Activated T-cell treated with anti-CD3 and anti-CD28 coated beads, Interleukin-2, amount 50 U/mL, for 24 hours (primary cell): ENCODE measurements around the gene MSH2.

ENCODE experiments used
- DNase-seq: peaks from one replicate; pipeline ENCODE4 v3.0.0-alpha.2; 2020
- H3K27ac Mint-ChIP-seq: 2 replicates; pipeline ENCODE4 v1.8.0; 2020; ENCODE audit warnings: mild to moderate bottlenecking, mixed read lengths
- H3K27me3 Mint-ChIP-seq: 2 replicates; pipeline ENCODE4 v1.8.0; 2020; ENCODE audit warnings: mixed read lengths
- H3K36me3 Mint-ChIP-seq: 2 replicates; pipeline ENCODE4 v1.8.0; 2020; ENCODE audit warnings: low read depth, mixed read lengths
- H3K4me1 Mint-ChIP-seq: 2 replicates; pipeline ENCODE4 v1.8.0; 2020; ENCODE audit warnings: low read depth, mixed read lengths
- H3K4me3 Mint-ChIP-seq: 2 replicates; pipeline ENCODE4 v1.8.0; 2020; ENCODE audit warnings: mild to moderate bottlenecking, moderate library complexity, mixed read lengths
- H3K9me3 Mint-ChIP-seq: 2 replicates; pipeline ENCODE4 v1.8.0; 2020; ENCODE audit warnings: mixed read lengths

Gene MSH2

DNA sequence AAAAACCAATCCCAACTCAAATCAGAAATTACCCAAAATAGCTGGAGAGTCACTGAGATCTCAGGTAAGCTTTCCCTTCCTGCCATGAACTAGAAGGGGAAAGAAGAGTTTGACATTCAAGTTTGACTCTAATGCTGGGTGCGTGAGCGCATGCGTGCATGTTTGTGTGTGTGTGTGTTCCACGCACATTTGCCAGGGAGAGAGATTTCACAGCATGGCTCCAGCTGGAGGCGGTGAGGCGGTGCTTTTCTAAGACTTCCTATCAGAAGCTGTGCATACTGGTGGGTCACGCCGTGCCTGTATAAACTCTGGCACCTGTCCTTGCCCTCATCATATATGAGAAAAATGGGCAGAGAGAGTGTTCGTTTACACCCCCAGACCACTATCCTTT is 116.2 kb downstream of the MSH2 start:
- H3K36me3 Mint-ChIP-seq = no peaks in the 10 kb centered on the region
- no peak overlapping the region for H3K4me3 Mint-ChIP-seq
- H3K9me3 Mint-ChIP-seq = no peaks in the 10 kb centered on the region
- H3K27me3 Mint-ChIP-seq = no peaks in the 10 kb centered on the region
- DNase-seq = no peak
- no peak overlapping the region for H3K27ac Mint-ChIP-seq
- H3K4me1 Mint-ChIP-seq = peaks cover 18% of the 10 kb centered on the region

DNA sequence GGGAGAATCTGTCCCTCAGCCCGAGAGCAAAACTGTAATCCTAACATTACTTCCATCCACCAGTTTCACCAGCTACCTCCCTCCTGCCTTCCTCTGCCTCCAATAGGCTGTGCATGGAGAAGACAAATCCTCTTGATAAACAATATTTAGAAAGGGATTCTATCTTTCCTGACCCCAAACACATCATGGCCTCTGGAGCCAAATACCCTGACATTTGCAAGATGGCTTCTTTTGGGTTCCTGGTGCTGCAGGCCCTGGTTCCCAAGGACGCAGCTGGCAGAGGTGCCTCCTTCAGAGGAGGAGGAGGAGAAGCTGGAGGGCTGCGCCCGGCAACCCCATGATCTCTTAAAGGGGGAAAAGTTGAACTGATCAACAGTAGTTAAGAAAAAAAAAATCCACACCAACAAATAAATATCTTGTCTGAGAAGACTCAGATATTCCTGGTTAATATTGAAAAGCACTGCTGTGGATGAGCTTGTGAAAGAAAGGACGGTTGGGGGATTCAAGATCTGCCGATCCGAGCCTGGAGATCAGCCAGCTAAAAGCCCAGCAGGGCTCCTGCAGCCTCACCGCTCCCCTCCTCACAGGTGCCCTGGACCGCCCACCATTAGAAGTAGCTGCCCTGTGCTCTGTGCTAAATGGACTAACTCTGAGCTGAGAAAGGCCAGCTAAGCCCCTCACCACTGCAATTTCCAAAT is 116.8 kb downstream of the MSH2 start:
- no peak for DNase-seq
- Mint-ChIP-seq H3K9me3 (no peaks in the 10 kb centered on the region), H3K36me3 (no peaks in the 10 kb centered on the region), H3K4me1 (peaks cover 18% of the 10 kb centered on the region), H3K4me3 (peak overlapping the region; percentile 80), H3K27me3 (no peaks in the 10 kb centered on the region), H3K27ac (no peak overlapping the region)

DNA sequence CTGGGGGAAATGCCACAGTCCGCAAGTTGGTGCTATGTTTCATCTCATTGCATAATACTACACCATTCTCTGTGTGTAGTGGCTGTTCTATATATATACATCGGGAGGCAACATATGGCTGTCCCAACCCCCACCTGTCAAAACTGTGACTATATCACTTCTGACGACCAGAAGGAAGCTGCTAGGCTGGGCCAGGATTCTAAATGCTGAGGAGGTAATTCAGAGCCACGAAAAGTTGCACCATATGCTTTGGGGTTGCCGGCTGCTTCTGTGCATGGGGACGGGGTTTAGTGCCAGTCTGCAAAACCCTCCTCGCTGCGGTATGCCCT is 117.3 kb downstream of the MSH2 start:
- Mint-ChIP-seq H3K27me3 (no peaks in the 10 kb centered on the region), H3K9me3 (no peaks in the 10 kb centered on the region), H3K4me3 (peak overlapping the region; percentile 80), H3K4me1 (peaks cover 18% of the 10 kb centered on the region), H3K36me3 (no peaks in the 10 kb centered on the region), H3K27ac (no peak overlapping the region)
- no peak for DNase-seq

DNA sequence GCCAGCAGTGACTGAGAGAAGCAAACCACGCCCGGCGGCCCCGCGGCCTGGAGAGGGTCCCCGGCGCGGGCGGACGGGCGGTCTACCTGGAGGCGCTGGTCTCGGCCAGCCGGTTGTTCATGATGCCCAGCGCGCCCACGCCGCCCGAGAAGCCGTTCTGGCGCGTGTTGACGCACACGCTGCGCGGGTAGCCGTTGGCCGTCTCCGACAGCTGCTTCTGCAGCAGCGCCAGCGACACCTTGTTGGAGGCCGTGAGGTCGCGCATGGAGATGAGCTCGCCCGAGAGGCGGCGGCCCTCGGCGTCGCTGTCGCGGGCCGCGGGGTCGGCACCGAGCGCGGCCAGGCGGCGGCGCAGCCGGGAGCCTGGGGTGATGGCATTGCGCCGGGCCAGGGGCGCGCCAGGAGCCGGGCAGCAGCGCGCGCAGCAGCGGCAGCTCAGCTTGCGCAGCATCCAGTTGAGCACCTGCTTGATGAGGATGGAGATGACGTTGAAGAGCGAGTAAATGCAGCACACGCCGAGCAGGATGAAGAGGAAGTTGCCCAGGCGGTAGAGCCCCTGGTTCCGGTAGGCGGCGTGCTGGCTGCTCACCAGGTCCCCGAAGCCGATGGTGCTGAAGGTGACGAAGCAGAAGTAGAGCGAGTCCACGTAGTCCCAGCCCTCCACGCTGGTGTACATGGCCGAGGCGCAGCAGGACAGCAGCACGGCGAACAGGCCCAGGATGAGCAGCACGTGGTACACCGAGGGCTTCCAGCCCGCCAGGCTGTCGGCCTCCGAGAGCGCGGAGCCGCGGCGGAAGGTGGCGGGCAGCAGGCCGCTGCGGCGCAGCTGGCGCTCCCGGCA is 118.1 kb downstream of the MSH2 start:
- H3K27ac Mint-ChIP-seq = peak overlapping the region; percentile 92
- H3K4me3 Mint-ChIP-seq = peak overlapping the region; percentile 80
- peaks cover 18% of the 10 kb centered on the region for H3K4me1 Mint-ChIP-seq
- H3K9me3 Mint-ChIP-seq = no peaks in the 10 kb centered on the region
- no peaks in the 10 kb centered on the region for H3K27me3 Mint-ChIP-seq
- DNase-seq = peak; percentile 84
- H3K36me3 Mint-ChIP-seq = no peaks in the 10 kb centered on the region

DNA sequence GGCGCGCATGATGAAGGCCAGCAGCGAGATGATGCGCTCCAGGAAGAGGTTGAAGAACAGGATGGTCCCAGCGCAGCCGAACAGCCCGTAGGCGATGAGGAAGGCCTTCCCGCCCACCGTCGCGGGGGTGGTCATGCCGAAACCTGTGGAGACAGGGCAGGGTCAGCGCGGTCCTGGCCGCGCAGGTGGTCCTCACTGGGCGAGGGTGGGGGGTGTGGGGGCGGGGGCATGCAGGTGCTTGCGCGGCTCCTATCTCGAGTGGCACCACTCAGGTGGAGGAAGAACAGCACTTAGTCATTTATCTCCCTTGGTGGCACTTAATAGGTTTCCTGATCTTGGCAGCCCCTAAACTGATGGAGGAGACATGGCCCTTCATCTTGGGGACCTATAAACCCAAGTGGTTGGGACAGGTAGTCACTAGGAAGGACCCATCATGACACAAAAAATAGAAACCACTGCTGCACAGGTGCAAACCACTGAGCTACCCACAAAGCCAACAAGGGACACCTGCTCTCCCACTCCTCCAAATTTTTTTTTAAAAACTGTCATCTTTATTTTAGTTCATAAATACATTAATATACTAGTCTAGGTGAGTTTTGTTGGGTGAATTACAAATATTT is 118.8 kb downstream of the MSH2 start:
- DNase-seq = no peak
- Mint-ChIP-seq H3K27me3 (no peaks in the 10 kb centered on the region), H3K36me3 (no peaks in the 10 kb centered on the region), H3K4me3 (peak overlapping the region; percentile 80), H3K4me1 (peaks cover 18% of the 10 kb centered on the region), H3K27ac (peak overlapping the region; percentile 92), H3K9me3 (no peaks in the 10 kb centered on the region)

DNA sequence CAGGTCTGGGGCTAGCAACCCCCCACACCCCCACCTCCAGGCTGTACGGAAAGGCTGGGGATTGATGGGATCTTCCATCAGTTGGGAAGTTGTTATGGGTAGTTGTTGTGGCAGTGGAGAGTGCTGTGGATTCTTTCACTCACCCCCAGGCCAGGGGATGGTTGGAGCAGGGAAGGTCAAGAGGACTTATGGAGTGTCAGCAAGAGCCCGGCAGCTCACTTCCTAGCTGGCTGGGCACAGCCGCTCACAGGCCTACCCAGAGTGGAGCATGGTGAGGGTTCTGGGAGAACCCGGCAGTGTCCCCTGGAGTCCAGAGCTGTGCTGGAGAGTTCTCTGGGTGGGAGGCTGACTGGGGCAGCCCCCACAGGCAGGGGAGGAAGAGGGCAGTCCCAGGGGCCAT is 122.2 kb downstream of the MSH2 start:
- Mint-ChIP-seq H3K4me3 (no peak overlapping the region), H3K27ac (no peak overlapping the region), H3K36me3 (no peaks in the 10 kb centered on the region), H3K9me3 (no peaks in the 10 kb centered on the region), H3K27me3 (no peaks in the 10 kb centered on the region), H3K4me1 (peaks cover 12% of the 10 kb centered on the region)
- DNase-seq = no peak

DNA sequence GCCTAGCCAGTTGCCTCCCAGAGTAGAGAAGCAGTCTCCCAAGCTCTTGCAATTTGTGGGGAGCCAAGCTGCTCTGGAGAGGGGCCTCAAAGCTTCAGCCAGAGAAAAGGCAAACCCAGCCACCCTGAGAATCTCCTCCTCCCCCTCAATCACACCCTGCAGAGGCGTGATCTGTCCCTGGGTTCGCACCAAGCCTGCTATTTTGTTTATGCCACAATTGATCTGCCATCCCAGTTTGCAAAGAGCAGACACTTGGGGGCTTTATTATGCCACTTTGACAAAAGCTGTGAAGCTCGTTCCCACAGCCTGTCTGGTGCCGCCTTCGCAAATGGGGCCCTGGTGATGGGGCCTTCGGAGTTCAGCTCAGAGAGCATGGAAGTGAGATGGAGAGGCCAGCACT is 125.5 kb downstream of the MSH2 start:
- H3K36me3 Mint-ChIP-seq = no peaks in the 10 kb centered on the region

DNA sequence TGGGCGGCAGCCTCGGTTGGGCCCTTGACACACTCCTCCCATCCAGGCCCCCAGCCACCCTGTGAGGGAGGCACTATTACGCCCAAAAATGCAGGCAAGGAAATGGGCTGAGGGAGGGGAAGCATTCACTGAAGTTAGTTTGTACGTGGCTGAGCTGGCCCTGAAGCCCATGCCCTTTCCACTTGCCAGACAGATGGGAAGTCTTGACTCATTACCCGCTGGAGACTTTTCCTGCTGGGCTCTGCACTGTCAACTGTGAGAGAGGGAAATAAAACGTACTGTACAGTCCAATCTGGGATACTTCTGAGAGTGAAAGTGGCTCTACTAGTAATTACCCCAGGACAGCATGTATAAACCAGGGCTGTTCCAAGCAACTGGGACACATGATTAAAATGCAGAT is 125.9 kb downstream of the MSH2 start:
- H3K27me3 Mint-ChIP-seq = no peaks in the 10 kb centered on the region
- H3K4me3 Mint-ChIP-seq = no peak overlapping the region
- no peak overlapping the region for H3K27ac Mint-ChIP-seq
- DNase-seq = no peak
- H3K36me3 Mint-ChIP-seq = no peaks in the 10 kb centered on the region
- no peaks in the 10 kb centered on the region for H3K4me1 Mint-ChIP-seq
- no peaks in the 10 kb centered on the region for H3K9me3 Mint-ChIP-seq

More for the DNA sequence above, 125.5 kb downstream of the MSH2 start:
- DNase-seq = no peak
- Mint-ChIP-seq H3K4me3 (no peak overlapping the region), H3K27me3 (no peaks in the 10 kb centered on the region), H3K9me3 (no peaks in the 10 kb centered on the region), H3K27ac (no peak overlapping the region), H3K4me1 (no peaks in the 10 kb centered on the region)

DNA sequence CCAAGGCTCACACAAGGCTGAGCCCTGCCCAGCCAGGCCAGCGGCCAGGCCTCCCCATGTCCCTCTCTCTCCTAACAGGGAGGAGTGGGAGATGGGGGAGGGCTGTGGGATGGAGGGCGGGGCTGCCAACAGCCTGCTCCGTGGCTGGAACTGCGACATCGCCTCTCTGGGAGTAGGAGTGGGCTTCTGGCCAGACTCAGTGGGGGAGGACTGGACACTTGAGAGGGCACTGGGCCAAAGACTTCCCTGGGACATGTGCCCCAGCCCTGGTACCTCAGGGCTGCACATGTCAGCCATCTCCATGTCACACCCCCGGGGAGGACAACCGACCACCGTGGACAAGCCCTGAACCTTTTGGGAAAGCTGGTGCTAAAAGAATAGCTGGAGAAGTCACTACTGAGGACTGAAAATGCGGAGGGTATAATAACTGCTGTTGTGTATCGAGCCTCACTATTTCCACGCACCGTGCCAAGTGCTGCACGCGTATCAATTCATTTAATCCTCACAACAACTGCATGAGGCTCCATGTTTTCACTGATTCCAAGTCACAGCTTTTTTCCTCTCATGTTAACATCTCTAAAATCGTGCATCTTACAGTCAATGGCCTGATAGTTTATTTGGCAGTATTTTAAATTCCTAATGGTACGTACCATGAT is 127.3 kb downstream of the MSH2 start:
- no peaks in the 10 kb centered on the region for H3K36me3 Mint-ChIP-seq
- H3K9me3 Mint-ChIP-seq = no peaks in the 10 kb centered on the region
- H3K27ac Mint-ChIP-seq = no peak overlapping the region

DNA sequence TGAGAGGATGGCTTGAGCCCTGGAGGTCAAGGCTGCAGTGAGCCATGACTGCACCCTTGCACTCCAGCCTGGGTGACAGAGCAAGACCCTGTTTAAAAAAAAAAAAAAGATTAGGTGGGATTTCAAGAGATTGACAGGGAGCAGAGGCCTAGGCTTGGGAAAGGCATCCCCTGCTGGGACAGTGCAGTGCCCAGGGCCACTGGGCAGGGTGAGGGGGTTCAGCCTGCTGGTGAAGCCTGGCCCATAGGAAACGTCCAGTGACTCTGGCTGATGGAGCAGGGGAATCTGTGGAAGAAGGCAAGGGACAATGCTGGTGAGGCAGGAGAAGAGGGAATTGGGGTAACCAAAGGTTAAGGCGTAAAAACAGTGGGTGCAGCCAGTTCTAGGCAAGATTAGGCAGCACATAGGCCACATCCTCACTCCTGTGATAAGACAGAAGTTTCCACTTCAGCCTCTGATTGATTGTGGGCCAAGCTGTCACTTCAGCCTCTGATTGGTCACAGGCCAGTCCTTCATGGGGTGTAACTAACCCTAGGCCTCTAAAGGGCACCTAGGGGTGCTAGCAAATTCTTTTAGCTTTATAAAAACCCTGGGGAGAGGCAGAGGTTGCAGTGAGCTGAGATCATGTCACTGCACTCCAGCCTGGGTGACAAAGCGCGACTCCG is 128.6 kb downstream of the MSH2 start:
- H3K27me3 Mint-ChIP-seq = no peaks in the 10 kb centered on the region
- no peak for DNase-seq
- no peaks in the 10 kb centered on the region for H3K9me3 Mint-ChIP-seq
- H3K4me3 Mint-ChIP-seq = no peak overlapping the region
- H3K36me3 Mint-ChIP-seq = no peaks in the 10 kb centered on the region
- no peaks in the 10 kb centered on the region for H3K4me1 Mint-ChIP-seq
- H3K27ac Mint-ChIP-seq = no peak overlapping the region

More for the DNA sequence above, 127.3 kb downstream of the MSH2 start:
- H3K4me3 Mint-ChIP-seq = no peak overlapping the region
- no peaks in the 10 kb centered on the region for H3K27me3 Mint-ChIP-seq
- H3K4me1 Mint-ChIP-seq = no peaks in the 10 kb centered on the region
- no peak for DNase-seq
